Activated gamma-delta T cell treated with anti-CD3 and anti-CD28 coated beads, Interleukin-2, amount 50 U/mL, for 16 hours (primary cell): Measurements from ENCODE around the gene ALPL.
"Not testable (repeated sequence)": the region's sequence is repeated elsewhere in the genome, so short reads cannot be mapped to it uniquely, and the experiment has no call there.

Experiments used
- DNase-seq: peaks from one replicate; pipeline ENCODE4 v3.0.0-alpha.2; 2020; ENCODE audit warnings: low read depth

Gene ALPL

DNA sequence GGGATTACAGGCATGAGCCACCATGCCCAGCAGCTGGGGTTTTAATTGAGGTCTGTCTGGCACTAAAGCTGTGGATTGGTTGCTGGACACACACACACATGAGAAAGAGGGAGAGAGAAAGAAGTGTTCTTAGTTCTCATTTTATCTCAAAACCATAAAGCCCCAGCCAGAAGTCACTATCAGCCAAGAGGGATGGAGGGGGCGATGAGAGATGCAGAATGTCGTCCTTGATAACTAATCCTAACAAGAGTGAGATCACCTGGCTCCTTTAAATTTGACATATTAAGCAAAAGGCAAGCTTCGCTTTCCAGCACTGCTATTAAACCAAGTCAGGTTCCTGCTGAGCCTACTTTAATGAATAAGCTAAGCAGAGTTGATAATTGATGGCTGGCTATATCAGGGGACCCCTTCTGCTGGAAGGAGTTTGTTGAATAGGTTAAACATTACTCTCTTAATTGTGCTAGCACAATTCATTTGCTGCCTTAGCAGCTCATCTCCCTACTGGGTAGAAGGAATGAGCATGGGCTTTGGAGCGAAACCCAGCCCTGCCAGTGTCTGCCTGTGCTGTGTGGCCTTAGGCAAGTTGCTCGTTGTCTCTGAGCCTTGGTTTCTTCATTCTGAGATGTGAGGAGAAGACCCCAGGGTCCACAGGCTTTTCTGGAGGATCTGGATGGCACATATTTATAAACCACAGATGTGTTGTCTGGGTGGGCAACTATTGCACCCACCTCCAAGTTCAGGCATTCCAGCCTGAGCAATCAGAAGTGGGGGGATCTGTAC, 50.8 kb downstream of the ALPL start:
- DNase-seq: no peak

DNA sequence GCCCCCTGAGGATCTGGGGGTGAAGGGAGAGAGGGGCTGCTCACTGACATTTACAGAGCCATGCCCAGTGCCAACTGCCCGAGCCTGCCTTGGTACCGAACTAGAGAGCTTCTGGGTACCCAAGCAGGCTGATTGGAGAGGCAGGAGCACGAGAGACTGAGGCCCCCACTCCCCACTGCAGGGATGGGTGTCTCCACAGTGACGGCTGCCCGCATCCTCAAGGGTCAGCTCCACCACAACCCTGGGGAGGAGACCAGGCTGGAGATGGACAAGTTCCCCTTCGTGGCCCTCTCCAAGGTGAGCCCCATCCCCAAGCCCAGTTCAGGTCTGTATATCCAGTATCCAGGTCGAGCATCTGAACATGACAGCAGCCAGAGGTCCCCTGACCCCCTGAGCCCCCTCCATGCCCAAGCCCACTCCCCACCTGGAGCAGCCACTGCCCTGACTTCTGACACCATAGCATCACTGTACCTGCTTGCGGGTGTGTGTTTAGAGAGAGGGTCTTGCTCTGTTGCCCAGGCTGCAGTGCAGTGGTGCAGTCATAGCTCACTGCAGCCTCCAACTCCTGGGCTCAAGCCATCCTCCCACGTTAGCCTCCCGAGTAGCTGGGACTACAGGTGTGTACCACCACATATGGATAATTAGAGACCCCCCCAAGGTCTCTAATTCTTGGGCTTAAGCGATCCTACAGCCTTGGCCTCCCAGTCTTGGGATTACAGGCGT, 51.9 kb downstream of the ALPL start:
- DNase-seq: no peak

DNA sequence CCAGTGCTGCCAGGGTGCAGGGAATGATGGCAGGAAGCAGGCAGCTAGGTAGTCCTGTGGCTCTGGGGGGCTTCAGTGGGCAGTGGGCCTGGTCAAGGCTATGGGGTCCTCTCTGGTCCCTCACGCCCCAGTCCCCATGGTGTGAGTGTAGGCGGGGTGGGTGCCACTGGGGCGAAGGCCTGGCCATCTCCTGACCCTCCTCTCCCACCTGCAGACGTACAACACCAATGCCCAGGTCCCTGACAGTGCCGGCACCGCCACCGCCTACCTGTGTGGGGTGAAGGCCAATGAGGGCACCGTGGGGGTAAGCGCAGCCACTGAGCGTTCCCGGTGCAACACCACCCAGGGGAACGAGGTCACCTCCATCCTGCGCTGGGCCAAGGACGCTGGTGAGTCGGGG, 53.7 kb downstream of the ALPL start:
- no peak for DNase-seq

DNA sequence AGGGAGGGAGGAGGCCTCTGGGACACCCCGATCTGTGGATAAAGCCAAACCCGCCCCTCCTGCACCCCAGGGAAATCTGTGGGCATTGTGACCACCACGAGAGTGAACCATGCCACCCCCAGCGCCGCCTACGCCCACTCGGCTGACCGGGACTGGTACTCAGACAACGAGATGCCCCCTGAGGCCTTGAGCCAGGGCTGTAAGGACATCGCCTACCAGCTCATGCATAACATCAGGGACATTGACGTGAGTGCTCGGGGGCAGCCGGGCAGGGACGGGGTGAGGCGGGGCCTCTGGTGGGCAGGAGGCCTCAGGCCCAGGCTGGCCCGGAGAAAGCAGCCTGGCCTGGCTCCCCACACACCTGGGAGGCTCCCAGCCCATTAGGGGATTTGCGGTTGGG, 54.7 kb downstream of the ALPL start:
- no peak for DNase-seq

DNA sequence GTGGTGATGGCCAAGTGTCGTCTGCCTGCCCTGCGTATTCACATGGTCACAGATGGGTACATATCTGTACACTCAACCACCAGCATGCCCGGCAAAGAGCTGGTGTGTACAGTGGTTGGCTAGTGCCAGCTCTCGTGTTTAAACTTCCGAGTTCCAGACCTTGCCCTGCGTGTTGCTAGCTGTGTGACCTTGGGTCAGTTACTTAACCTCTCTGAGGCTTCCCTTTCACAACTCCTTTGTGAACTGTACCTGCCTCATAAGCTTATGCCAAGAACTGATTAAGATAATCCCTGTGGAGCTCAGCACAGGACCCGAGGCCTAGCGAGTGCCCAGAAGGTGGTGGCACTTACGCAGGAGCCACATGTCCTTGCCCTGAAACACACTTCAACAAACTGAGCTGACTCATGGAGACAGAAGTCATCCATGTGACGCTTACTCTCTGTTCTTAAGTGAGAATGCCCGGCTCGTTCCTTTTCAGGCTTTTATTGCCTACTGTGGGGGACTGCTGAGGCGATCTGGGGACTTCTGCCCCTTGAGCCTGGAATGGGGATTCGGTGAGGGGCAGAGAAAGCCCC, 55.4 kb downstream of the ALPL start:
- DNase-seq: no peak

DNA sequence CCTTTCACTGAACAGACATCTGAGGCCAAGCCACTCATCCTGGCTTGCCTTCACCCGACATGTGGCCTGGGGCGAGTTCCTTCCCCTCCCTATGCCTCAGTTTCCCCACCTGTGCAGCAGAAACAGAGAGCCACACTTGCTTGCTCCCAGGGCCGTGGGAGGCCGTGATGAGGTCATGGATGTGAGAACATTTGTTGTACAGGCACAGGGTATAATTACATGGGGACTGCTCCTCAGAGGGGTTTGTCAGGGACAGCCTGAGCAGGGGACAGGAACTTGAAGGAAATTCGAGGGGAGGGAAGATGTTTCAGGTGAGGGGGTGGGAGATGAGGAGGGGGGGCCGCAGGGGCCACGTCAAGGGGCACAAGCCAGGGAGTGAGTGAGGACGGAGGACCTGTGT, 56.1 kb downstream of the ALPL start:
- DNase-seq: no peak

GRCh38 chr1:21566361-21566760, 57.1 kb downstream of the ALPL start:
- not testable (repeated sequence) for DNase-seq

DNA sequence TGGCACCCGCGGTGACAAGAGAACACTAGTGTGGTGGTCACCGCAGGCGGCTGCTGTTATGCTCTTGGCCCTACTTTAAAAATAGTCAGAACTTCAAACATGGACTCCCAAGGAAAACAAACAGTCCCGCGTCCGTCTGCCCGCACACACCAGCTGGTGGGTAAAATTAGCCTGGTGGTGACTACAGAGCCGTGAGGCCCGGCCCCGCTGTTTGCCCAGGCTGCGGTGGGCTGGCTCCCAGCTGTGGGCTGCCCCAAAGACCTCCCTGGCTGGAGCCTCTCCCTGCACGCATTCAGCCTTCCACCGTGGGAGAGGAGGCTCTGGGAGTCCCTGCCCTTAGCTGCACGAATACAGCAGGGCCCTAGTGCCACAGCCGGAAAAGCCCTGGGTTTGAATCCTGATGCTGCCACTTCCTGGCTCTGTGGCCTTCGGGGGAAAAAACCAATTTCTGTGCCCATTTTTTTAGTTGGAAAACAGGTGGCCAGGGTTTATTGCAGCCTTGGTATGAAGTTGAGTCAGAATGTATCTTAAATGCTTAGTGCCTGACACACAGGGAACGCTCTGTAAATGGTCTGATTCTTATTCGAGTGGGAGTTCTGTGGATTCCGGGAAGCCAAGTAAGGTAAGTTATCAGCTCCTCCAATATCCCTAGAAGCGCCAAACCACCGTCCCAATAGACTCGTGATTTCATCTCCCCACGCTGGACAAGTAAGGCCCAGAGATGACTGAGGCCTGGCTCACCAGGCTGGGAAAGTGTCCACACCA, 58.2 kb downstream of the ALPL start:
- no peak for DNase-seq

GRCh38 chr1:21568006-21568746, 59.0 kb downstream of the ALPL start:
- no peak for DNase-seq

- DNase-seq: no peak
Observed at GRCh38 chr1:21568809-21569385, 59.7 kb downstream of the ALPL start.

GRCh38 chr1:21569820-21570527, 60.8 kb downstream of the ALPL start:
- DNase-seq: no peak

DNA sequence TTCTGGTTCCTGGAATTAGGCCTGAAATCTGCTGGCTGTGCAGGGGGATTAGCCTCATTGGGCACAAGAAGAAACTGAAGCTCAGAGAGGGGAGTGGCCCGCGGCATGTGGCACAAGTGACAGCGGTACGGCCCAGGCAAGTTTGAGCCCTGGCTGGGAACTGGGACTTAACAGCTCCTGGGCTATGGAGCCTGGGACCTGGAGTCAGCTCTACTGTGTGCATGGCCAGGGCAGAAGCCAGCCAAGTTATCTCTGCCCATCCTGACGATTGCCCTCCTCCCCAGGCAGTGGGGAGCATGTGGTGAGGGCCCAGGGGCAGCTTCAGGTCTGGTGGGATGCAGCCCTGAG, 61.3 kb downstream of the ALPL start:
- DNase-seq: no peak

DNA sequence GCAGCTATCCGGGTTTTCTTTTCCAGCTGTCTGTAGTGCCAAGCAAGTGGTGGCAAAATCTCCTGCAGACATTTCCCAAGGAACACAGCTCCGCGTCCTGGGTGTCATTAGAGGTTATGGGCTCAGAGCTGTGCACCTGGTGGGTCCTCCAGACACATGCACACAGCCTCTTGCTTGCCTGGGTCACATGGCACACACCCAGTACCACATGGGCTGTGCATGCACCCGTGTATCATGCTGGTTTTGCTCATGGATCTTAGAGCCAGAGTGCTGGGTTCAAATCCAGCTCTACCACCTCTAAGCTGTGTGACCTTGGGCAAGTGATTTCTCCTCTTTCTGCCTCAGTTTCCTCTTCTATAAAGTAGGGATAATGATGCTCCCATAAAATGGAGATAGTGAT, 61.7 kb downstream of the ALPL start:
- no peak for DNase-seq

- DNase-seq: no peak
Observed at GRCh38 chr1:21572221-21572620, 63.0 kb downstream of the ALPL start.

GRCh38 chr1:21572735-21573277, 63.6 kb downstream of the ALPL start:
- no peak for DNase-seq

DNA sequence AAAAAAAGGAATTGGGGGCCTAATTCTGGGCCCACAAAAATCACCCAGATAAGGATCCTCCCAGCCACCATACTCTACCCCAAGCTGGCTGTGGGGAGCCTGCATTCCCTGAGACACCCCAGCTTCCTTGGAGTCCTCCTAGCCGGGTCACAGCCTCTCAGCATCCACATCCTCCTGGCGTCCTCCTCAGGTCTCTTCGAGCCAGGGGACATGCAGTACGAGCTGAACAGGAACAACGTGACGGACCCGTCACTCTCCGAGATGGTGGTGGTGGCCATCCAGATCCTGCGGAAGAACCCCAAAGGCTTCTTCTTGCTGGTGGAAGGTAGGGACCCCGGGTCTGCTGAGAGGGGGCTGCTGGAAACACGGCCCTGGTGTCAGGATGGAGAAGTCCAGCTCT, 64.3 kb downstream of the ALPL start:
- no peak for DNase-seq

GRCh38 chr1:21573971-21574465, 64.8 kb downstream of the ALPL start:
- no peak for DNase-seq

GRCh38 chr1:21574466-21575151, 65.4 kb downstream of the ALPL start:
- DNase-seq: no peak

- no peak for DNase-seq
Observed at GRCh38 chr1:21575351-21575942, 66.2 kb downstream of the ALPL start.
